ENCODE measurements around the gene KCNQ4. TPM values are rescaled to one million over a fixed set of nuclear protein-coding genes. Genes with fewer than 3 reads are reported as not detected.

The KCNQ4 gene
- total RNA-seq, 1 donor from 2014 or later = 1.5 TPM

- TF ChIP-seq CTCF (IDR thresholded peaks at IDR 0.05; ENCODE audit: borderline replicate concordance) = no peak
- peaks cover 39% of the 10 kb centered on the region for H3K36me3 ChIP-seq
Measured at GRCh38 chr1:40776236-40777072, 7.1 kb upstream of the KCNQ4 start.

GRCh38 chr1:40777224-40777970, 6.2 kb upstream of the KCNQ4 start:
- Histone ChIP-seq H3K4me1 (peaks cover 12% of the 10 kb centered on the region), H3K27ac (replicated peaks) (no peak overlapping the region), H3K36me3 (peaks cover 30% of the 10 kb centered on the region), H3K4me3 (no peak overlapping the region), H3K9me3 (replicated peaks) (peaks cover 15% of the 10 kb centered on the region), H3K27me3 (ENCODE audit: low read depth) (no peaks in the 10 kb centered on the region)
- no peak for DNase-seq
- intact Hi-C loops (cut with micrococcal nuclease) = loop anchor here (10.0 kb wide), 2 partner anchors 67 to 177 kb away; no protein-coding TSS in a partner anchor
- no peak for TF ChIP-seq CTCF (IDR thresholded peaks at IDR 0.05; ENCODE audit: borderline replicate concordance)

More at GRCh38 chr1:40776236-40777072, 7.1 kb upstream of the KCNQ4 start:
- Histone ChIP-seq H3K4me1 (peaks cover 12% of the 10 kb centered on the region), H3K4me3 (no peak overlapping the region), H3K27ac (replicated peaks) (no peak overlapping the region), H3K27me3 (ENCODE audit: low read depth) (no peaks in the 10 kb centered on the region), H3K9me3 (replicated peaks) (peaks cover 15% of the 10 kb centered on the region)
- intact Hi-C loops (cut with micrococcal nuclease) = loop anchor here (10.0 kb wide), 2 partner anchors 68 to 178 kb away; no protein-coding TSS in a partner anchor
- no peak for DNase-seq

- no peaks in the 10 kb centered on the region for H3K27me3 ChIP-seq (ENCODE audit: low read depth)
- intact Hi-C loops (cut with micrococcal nuclease) = no loop called here
- H3K4me3 ChIP-seq = no peak overlapping the region
- DNase-seq = no peak
- peaks cover 14% of the 10 kb centered on the region for H3K36me3 ChIP-seq
- peaks cover 15% of the 10 kb centered on the region for H3K9me3 ChIP-seq (replicated peaks)
- H3K27ac ChIP-seq (replicated peaks) = no peak overlapping the region
- TF ChIP-seq CTCF (IDR thresholded peaks at IDR 0.05; ENCODE audit: borderline replicate concordance) = no peak
- H3K4me1 ChIP-seq = peaks cover 32% of the 10 kb centered on the region
Measured at GRCh38 chr1:40780678-40781607, 2.6 kb upstream of the KCNQ4 start.

- Histone ChIP-seq H3K27me3 (ENCODE audit: low read depth) (no peaks in the 10 kb centered on the region), H3K4me3 (no peak overlapping the region), H3K4me1 (peaks cover 38% of the 10 kb centered on the region), H3K9me3 (replicated peaks) (peaks cover 10% of the 10 kb centered on the region), H3K36me3 (peaks cover 7% of the 10 kb centered on the region), H3K27ac (replicated peaks) (no peak overlapping the region)
- no peak for DNase-seq
- intact Hi-C loops (cut with micrococcal nuclease) = no loop called here
- no peak for TF ChIP-seq CTCF (IDR thresholded peaks at IDR 0.05; ENCODE audit: borderline replicate concordance)
Measured at GRCh38 chr1:40781608-40781971, 2.0 kb upstream of the KCNQ4 start.
